ENCODE data around the gene FASTK.

FASTK gene

DNA sequence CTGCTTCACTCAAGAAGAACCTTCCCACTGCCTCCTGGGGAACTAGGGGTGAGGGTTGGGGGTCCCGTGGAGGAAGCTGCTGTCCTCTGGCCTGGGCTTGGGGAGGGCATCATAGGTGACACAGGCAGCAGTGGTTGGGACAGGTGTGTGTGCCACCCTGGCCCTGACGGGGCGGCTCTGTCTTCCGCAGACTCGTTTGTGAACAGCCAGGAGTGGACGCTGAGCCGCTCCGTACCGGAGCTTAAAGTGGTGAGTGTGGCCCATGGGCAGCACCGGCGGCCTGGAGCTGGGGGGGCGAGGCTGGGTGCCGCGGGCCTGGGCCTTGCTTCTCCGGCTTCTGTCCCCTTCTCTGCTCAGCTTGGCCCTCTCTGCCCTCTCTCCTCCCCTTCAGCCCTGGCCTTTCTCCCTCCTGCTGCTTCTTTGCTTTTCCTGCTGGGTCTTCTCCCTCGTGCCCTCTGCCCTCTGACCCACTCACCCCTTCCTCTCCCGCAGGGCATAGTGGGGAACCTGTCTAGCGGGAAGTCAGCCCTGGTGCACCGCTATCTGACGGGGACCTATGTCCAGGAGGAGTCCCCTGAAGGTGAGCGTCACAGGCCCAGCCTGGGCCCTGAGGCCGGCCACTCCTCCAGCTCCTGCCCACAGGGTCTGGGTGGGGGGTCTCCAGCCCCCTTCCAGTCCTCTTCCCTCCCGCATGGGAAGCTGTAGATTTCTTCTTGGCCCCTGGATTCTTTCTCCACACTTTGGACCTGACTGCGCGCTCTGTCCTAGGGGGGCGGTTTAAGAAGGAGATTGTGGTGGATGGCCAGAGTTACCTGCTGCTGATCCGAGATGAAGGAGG, 36.2 kb upstream of the FASTK start:
- DNase-seq: no peak

DNA sequence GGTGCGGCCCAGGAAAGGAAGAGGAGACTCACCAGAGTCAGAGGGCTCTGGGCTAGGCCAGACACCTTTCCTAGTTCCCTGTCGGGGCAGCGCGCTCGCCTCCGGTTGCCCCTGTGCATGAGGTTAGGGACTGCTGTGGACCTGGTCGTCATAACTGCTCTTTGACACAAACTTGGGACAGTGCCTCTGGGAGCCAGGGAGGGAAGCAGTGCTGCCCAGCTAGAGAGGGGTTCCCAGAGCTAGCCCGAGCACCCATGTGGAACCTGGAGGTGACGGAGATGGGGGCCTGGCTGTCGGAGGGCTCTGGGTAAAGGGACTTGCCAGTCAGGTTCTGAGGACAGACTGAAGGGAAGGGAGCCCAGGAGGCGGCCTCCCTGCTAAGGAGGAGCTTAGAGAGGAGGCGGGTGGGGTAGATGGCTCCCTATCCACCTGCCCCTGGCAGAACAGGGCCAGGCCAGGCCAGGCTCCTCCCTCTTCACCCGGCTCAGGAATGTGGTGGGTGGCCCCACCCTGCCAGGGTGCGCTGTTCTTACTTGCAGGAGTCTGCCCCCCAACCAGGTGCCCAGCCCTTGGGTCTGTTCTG, 35.3 kb upstream of the FASTK start:
- DNase-seq: no peak

- peak; percentile 22 to 52 for DNase-seq
These were observed 34.7 kb upstream of the FASTK start for GRCh38 chr7:151115121-151115835.

GRCh38 chr7:151114151-151115090, 33.8 kb upstream of the FASTK start:
- no peak for DNase-seq

- no peak for DNase-seq
These were observed 32.9 kb upstream of the FASTK start for GRCh38 chr7:151113344-151114150.

- peak; percentile 63 to 67 for DNase-seq
These were observed 30.5 kb upstream of the FASTK start for GRCh38 chr7:151110941-151111645.

- no peak for DNase-seq
These were observed 29.8 kb upstream of the FASTK start for GRCh38 chr7:151110236-151110940.

- DNase-seq: no peak
These were observed 28.8 kb upstream of the FASTK start for GRCh38 chr7:151109094-151110048.

- no peak for DNase-seq
These were observed 27.3 kb upstream of the FASTK start for GRCh38 chr7:151107882-151108281.

DNA sequence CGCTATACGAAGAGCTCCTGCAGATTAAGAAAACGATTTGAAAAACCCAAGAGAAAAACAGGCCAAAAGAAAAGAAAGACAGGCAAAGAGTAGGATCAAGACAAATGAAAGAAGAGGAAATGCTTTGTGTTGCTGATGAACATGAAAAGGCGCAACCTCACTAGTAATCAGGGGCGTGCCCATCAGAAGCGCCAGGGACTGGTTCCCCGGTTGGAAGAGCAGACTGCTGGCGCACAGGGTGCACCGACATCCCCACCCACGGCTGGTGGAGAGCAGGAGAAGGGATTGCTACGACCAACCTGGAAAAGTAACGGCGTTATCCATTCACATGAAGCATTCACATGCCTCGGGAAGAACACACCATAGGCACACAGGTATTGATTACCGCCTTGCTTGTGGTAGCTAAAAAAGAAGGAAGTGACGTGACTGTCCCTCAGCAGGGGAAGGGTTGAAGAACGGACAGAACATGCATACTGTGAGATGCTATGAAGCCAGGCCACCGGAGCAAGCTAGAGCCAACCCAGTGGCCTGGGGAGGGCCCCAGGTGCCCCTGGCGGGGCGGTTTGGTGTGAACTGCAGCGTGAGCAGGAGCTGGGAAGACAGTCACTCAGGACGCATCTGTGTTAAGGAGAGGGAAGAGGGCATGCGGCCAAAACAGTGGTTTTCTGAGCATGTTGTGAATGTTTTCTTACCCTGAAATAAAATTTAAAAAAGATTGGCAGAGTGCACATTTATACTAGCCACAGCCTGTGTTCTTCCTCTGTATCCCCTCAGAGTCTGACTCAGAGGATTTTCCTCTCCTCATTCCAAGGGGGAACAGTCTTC, 24.0 kb upstream of the FASTK start:
- no peak for DNase-seq

DNA sequence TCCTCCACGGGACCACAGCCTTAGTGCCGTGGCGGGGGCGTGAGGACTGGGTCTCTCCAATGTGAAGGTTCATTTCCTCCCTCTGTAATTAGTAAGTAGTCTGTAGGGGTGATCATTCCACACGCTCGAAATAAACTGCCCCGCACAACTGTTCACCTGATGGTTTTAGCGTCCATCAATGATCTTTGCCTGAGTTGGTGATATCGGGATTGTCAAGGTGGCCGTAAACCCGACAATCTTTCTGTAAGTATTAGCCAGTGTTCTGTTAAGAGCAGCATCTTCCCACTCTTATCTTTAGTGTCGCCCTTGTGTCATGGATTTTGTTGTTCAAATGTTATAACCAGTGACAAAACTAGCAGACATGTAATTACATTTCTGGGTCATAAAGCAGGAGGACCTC, 23.4 kb upstream of the FASTK start:
- DNase-seq: no peak

DNA sequence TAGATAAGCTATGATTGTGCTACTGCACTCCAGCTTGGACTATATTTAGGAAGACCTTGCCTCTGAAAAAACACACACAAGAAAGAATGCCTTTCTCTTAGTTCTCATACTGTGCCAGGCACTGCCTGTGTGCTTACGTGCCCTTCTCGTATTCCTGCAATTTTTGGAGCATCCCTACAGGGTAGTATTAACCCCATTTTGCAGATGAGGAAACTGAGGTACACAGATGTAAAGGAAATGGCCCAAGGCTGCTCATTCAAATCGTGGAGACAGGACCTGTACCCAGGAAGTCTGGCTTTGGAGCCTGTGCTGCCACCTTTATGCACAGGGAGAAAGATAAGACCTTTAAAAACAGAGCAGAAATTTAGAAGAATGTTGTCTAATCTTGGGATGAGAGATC, 22.4 kb upstream of the FASTK start:
- no peak for DNase-seq

DNA sequence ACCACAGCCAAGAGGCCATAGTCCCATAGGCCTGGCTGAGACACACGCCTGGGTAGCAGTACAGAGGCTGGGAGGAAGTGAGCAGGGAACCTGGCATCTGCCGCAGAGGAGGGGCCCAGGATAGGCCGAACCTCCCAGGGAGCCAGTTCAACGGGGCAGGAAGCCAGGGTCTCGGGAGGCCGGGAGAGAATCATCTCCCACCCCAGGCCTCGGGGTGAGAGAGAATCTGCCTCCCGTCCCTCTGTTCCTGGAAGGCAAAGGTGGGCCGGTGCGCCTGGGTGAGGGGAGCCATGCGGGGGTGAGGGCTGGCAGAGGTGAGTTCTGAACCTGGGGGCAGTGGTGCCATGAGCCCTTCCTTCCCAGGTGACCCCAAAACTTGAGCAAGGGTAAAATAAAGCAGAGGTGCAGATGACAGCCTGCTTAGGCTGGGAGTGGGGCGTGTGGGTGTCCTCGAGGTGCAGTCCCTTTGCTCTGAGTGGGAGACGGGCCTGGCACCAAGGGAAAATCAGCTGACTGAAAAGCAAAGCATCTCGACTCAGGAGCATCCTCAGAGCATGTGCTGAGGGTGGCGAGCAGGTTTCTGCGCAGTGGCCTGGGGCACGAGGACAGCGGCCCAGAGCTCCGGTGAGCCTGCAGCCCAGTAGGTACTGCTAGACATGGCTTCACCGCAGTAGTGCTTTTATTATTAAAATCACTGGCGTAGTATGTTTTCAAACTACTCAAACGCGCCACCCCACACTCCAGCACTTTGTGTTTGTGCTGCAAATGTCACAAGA, 21.2 kb upstream of the FASTK start:
- no peak for DNase-seq

DNA sequence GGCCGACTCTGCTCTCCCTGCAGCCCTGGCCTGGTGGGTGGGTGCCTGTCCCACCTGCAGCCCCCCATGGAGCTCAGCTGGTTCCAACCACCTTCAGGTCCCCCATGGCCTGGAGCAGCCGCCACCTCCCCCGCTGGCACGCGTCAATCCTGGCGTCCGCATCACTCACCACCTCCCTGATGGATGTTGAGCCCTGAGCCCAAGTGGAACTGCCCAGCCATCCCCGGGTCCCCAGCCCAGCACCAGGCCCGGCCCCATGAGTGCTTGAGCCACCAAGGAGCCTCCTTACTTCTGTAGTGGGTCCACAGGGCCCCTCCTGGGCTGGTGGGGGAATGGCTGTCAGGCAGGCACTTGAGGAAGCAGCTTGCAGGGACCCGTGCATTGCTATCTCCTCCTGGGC, 20.3 kb upstream of the FASTK start:
- no peak for DNase-seq

DNA sequence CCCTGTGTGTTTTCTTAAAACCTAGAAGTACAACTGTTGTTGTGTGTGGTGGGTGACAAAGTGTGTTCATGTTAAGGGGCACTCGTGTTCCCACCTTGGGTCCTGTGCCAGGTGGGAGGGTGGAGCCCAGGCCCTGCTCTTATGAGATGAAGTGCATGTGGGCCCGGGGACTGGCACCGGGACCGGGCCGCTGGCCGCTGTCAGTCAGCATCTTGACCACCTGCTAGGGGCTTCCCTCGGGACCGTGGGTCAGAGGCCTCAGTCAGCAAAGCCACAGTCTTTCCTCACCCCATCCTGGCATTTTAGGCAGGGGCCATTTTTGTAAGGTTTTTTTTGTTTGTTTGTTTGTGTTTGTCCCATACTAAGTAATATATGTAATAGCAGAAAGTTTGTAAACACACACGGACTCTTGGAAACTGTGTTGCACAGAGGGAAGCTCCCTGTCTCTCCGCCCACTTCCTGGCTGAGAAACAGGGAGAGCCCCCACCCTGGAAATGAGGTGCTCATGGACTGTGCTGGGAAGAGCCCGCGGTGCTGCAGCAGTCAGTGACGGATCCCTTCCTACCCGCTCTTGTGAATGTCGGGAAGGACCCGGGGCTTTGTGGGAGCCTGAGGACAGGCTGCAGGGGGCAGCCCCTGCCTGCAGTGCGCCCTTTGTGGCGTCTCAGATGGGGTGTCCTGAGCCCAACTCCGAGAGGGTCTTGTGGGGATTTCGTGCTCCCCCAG, 19.0 kb upstream of the FASTK start:
- DNase-seq: no peak

DNA sequence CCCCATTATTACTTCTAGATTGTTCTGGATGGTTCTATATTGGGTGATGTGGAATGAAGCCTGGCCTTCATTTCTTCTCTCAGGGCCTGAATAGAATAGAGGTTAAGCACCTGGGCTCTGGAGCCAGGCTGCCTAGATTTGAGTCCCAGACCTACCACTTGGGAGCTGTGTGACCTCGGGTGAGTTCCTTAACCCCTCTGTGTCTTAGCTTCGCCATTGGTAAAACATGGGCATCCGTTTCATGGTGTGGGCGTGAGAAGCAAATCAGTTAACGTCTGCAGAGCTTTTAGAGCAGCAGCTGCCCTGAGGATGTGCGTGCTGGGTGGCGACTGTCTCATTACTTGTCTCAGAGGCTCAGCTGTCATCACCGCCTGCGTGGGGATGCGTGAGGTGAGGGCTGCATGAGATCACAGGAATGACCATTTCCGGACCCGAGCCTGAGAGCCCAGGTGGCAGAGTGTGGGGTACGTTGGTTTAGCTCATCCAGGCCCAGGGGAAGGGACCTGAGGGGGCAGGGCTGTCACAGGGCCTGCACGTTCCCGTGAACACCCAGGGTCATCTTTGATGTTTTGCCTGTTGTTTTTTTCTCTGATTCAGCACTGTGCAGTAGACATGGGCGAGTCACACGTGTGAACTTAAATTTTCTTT, 15.3 kb upstream of the FASTK start:
- no peak for DNase-seq

Data from stimulated activated CD4-positive, alpha-beta T cell treated with anti-CD3 and anti-CD28 coated beads, Interleukin-4, amount 100 ng/mL, for 4 hours (primary cell).